OCI-LY3 (cell line): Measurements from ENCODE around the gene SLCO4A1.

Experiments
- H2AFZ ChIP-seq: fragments of 200-600, 300-600 bp; shearing (Covaris generic); 2 replicates; pipeline ENCODE4 v1.6.0; 2014; ENCODE audit warnings: antibody characterized with exemption, low read depth, low read length
- H3K27ac ChIP-seq: fragments of 200-600, 300-600 bp; sonication (generic); 2 replicates; pipeline ENCODE4 v1.5.1; 2014; ENCODE audit warnings: mild to moderate bottlenecking, low read length, moderate library complexity, mixed read lengths
- H3K27me3 ChIP-seq: fragments of 200-600, 300-600 bp; sonication (generic); 2 replicates; pipeline ENCODE4 v1.6.1; 2014; ENCODE audit warnings: low read depth, low read length, mixed read lengths
- H3K36me3 ChIP-seq: fragments of 200-600, 300-600 bp; sonication (generic); replicated peaks from 2 replicates; pipeline ENCODE3; 2014; ENCODE audit warnings: low read depth, low read length, mixed read lengths
- H3K4me1 ChIP-seq: fragments of 300-600, 200-600 bp; sonication (generic); 2 replicates; pipeline ENCODE4 v1.6.1; 2014; ENCODE audit warnings: low read length, mixed read lengths
- H3K4me2 ChIP-seq: fragments of 200-600, 300-600 bp; sonication (generic); 2 replicates; pipeline ENCODE4 v1.6.1; 2014; ENCODE audit warnings: low read length, mixed read lengths
- H3K4me3 ChIP-seq: fragments of 300-600, 200-600 bp; sonication (generic); 2 replicates; pipeline ENCODE4 v1.5.1; 2014; ENCODE audit warnings: antibody characterized with exemption, mild to moderate bottlenecking, low read length, moderate library complexity
- H3K79me2 ChIP-seq: fragments of 300-600, 200-600 bp; shearing (Covaris generic); 2 replicates; pipeline ENCODE4 v1.6.1; 2014; ENCODE audit warnings: mild to moderate bottlenecking, low read length, mixed read lengths
- H3K9ac ChIP-seq: fragments of 300-600, 200-600 bp; shearing (Covaris generic); 2 replicates; pipeline ENCODE4 v1.6.0; 2014; ENCODE audit warnings: mild to moderate bottlenecking, low read length, moderate library complexity
- H3K9me3 ChIP-seq: fragments of 200-600, 300-600 bp; shearing (Covaris generic); 2 replicates; pipeline ENCODE4 v1.6.1; 2014; ENCODE audit warnings: low read length, mixed read lengths; ENCODE audit not compliant: insufficient read depth
- H4K20me1 ChIP-seq: fragments of 200-600, 300-600 bp; sonication (generic); 2 replicates; pipeline ENCODE4 v1.6.1; 2016; ENCODE audit warnings: low read length, mixed read lengths; ENCODE audit not compliant: insufficient read depth
- EZH2phosphoT487 ChIP-seq: fragments of 200-600 bp; shearing (Covaris generic); IDR thresholded peaks from 2 replicates; pipeline ENCODE4 v1.6.1; 2018; ENCODE audit warnings: antibody characterized with exemption, mixed run types, low read depth
- TF ChIP-seq, protein P1 (sequence below): fragments of 200-600, 300-600 bp; sonication (generic); IDR thresholded peaks from 2 replicates; pipeline ENCODE4 v1.5.1; 2014; ENCODE audit warnings: antibody characterized with exemption, low read length, low read depth

Gene SLCO4A1

DNA sequence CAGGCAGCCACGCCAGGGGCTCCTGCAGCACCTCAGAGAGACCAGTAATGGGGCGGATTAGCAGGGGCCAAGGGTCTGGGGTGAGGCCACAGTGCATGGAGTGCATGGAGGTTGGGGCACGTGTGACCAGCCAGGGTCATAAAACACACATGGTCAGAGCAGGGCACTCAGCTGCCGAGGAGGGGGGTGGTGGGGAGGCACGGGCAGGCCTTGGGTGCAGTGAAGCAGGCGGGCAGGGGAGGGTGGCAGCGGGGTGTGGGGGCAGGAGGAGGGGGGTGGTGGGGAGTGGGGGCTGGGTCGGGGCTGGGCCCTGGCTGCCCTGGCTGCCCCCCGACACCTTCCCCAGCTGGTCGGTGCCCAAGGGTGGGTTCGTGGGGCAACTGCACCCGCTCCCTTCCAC, 42.7 kb downstream of the SLCO4A1 start:
- Histone ChIP-seq H3K79me2 (no peaks in the 10 kb centered on the region), H3K4me1 (no peaks in the 10 kb centered on the region), H3K36me3 (no peaks in the 10 kb centered on the region), H3K27ac (no peak overlapping the region), H3K27me3 (no peaks in the 10 kb centered on the region), H3K4me3 (no peak overlapping the region), H3K9ac (no peak overlapping the region), H3K9me3 (no peaks in the 10 kb centered on the region), H2AFZ (no peak overlapping the region), H4K20me1 (no peaks in the 10 kb centered on the region), H3K4me2 (no peak overlapping the region)
- TF ChIP-seq EZH2phosphoT487, result no peak
- TF ChIP-seq, protein P1, sequence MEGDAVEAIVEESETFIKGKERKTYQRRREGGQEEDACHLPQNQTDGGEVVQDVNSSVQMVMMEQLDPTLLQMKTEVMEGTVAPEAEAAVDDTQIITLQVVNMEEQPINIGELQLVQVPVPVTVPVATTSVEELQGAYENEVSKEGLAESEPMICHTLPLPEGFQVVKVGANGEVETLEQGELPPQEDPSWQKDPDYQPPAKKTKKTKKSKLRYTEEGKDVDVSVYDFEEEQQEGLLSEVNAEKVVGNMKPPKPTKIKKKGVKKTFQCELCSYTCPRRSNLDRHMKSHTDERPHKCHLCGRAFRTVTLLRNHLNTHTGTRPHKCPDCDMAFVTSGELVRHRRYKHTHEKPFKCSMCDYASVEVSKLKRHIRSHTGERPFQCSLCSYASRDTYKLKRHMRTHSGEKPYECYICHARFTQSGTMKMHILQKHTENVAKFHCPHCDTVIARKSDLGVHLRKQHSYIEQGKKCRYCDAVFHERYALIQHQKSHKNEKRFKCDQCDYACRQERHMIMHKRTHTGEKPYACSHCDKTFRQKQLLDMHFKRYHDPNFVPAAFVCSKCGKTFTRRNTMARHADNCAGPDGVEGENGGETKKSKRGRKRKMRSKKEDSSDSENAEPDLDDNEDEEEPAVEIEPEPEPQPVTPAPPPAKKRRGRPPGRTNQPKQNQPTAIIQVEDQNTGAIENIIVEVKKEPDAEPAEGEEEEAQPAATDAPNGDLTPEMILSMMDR, result no peak

DNA sequence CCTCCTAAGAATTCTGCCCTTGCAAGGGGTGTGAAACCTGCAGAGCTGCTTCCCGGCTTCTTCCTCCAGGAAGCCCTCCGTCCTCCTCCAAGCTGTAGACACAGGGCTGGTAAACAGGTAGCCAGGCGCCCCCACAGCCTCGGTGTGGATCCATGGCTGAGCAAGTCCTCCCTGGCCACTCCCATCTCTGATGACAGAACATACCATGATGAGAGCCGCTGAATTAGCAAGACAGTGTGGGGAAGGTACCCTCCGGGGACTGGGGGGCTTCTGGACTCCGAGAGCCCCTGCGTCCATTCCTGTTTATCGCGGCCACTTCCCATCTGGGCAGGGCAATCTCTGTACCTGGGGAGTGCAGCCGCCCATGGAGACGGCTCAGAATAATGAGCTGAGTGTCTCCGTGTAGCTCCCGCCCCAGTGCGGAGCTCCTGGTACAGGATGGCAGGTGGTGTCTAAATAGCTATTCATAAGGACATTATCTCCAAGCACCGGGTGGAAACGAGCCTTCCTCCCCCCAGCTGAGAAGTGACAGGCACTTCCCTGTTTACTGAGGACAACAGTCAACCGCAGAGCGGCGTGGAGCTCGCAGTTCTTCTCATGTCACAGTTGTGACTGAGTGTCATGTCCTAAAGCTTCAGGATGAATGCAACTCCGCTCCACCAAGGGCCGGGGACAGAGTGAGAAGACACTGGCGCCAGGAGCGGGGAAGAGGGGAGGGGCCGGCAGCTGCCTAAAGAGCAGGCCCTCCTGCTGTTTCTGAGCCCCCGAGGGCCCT, 43.7 kb downstream of the SLCO4A1 start:
- no peaks in the 10 kb centered on the region for H3K27me3 ChIP-seq
- H3K9me3 ChIP-seq, result no peaks in the 10 kb centered on the region
- H3K4me2 ChIP-seq, result no peak overlapping the region
- H3K4me1 ChIP-seq, result no peaks in the 10 kb centered on the region
- H3K36me3 ChIP-seq, result no peaks in the 10 kb centered on the region
- H3K9ac ChIP-seq, result no peak overlapping the region
- H4K20me1 ChIP-seq, result no peaks in the 10 kb centered on the region
- H3K79me2 ChIP-seq, result no peaks in the 10 kb centered on the region
- H3K27ac ChIP-seq, result no peak overlapping the region
- H2AFZ ChIP-seq, result no peak overlapping the region
- no peak overlapping the region for H3K4me3 ChIP-seq
- TF ChIP-seq EZH2phosphoT487, result no peak
- TF ChIP-seq, protein P1, result no peak

DNA sequence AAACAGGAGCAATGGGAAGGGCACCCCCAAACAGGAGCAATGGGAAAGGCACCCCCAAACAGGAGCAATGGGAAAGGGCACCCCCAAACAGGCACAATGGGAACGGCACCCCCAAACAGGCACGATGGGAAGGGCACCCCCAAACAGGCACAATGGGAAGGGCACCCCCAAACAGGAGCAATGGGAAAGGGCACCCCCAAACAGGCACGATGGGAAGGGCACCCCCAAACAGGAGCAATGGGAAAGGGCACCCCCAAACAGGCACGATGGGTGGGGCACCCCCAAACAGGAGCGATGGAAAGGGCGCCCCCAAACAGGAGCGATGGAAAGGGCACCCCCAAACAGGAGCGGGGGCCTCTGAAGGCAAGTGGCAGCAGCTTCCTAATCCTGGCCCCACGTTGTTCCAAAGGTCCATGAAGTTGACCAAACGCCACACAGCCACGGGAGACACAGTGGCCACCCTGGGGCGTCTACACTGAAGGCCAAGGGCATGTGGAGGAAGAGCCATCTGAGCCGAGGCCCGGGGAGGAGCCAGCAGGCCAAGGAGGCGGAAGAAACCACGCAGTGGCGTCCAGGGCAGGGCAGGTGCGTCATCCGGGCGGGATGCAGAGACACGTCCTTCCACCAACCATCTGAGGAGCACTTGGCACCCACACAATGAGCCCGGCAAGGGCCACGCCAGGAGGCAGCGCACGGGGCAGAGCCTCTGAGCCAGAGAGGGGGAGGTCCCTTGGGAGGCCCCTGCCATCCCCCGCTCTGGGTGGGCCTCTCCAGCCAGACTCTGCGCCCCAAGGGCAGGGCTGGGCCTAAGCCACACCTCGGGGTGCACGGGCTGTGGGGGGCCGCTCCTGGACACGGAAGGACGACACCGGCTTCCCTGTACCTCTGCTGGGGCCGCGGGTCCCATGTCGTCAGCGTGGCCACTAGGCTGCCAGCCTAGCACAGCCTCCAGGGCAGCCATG, 44.8 kb downstream of the SLCO4A1 start:
- Histone ChIP-seq H3K27ac (no peak overlapping the region), H2AFZ (no peak overlapping the region), H3K9me3 (no peaks in the 10 kb centered on the region), H3K4me3 (no peak overlapping the region), H3K4me1 (no peaks in the 10 kb centered on the region), H4K20me1 (no peaks in the 10 kb centered on the region), H3K9ac (no peak overlapping the region), H3K79me2 (no peaks in the 10 kb centered on the region), H3K36me3 (no peaks in the 10 kb centered on the region), H3K27me3 (no peaks in the 10 kb centered on the region), H3K4me2 (no peak overlapping the region)
- TF ChIP-seq, protein P1, result no peak
- no peak for TF ChIP-seq EZH2phosphoT487

DNA sequence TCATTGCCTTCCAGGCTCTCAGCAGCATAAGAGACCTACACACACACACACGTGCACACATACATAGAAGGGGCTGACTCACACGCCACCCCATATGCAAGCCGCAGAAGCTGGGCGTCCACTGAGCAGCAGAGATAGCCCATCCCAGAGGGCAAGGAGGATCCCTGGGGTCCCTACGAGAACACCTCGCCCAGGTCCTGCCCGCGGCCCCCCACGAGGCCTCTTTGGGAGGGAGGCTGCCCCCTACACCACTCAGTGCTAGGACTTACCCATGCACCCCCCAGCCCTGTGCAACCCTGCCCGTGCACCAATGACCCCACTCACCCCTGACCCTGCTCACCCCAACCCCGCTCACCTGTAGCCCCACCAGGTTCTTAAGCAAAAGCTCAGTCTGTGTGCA, 45.8 kb downstream of the SLCO4A1 start:
- no peaks in the 10 kb centered on the region for H3K79me2 ChIP-seq
- no peaks in the 10 kb centered on the region for H3K4me1 ChIP-seq
- no peak overlapping the region for H3K4me2 ChIP-seq
- TF ChIP-seq, protein P1, result no peak
- no peak for TF ChIP-seq EZH2phosphoT487
- H4K20me1 ChIP-seq, result no peaks in the 10 kb centered on the region
- H3K9me3 ChIP-seq, result no peaks in the 10 kb centered on the region
- peaks cover 6% of the 10 kb centered on the region; the same call in 1 of the 2 replicates for H3K27me3 ChIP-seq
- H3K27ac ChIP-seq, result no peak overlapping the region
- no peaks in the 10 kb centered on the region for H3K36me3 ChIP-seq
- H3K4me3 ChIP-seq, result no peak overlapping the region
- H3K9ac ChIP-seq, result no peak overlapping the region
- H2AFZ ChIP-seq, result no peak overlapping the region
